GM11168 (cell line): ENCODE measurements around the gene MGAT3.
"Not testable (repeated sequence)": the region's sequence is repeated elsewhere in the genome, so short reads cannot be mapped to it uniquely, and the experiment has no call there.

Experiments
- in situ Hi-C: fragments of 300-500 bp; cut with MboI; formaldehyde crosslinking; loops from one replicate; pipeline ENCODE4 v1.12.0; 2022; ENCODE audit warnings: low sequenced_read_pairs; ENCODE audit not compliant: unreplicated experiment

Gene MGAT3, protein sequence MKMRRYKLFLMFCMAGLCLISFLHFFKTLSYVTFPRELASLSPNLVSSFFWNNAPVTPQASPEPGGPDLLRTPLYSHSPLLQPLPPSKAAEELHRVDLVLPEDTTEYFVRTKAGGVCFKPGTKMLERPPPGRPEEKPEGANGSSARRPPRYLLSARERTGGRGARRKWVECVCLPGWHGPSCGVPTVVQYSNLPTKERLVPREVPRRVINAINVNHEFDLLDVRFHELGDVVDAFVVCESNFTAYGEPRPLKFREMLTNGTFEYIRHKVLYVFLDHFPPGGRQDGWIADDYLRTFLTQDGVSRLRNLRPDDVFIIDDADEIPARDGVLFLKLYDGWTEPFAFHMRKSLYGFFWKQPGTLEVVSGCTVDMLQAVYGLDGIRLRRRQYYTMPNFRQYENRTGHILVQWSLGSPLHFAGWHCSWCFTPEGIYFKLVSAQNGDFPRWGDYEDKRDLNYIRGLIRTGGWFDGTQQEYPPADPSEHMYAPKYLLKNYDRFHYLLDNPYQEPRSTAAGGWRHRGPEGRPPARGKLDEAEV

GRCh38 chr22:39456522-39457197 is at the start of gene MGAT3:
MGAT3 (plus strand) TSS chr22:39457012; CDS start chr22:39487348, 30,336 bp downstream.
- in situ Hi-C loops: no loop called here

DNA sequence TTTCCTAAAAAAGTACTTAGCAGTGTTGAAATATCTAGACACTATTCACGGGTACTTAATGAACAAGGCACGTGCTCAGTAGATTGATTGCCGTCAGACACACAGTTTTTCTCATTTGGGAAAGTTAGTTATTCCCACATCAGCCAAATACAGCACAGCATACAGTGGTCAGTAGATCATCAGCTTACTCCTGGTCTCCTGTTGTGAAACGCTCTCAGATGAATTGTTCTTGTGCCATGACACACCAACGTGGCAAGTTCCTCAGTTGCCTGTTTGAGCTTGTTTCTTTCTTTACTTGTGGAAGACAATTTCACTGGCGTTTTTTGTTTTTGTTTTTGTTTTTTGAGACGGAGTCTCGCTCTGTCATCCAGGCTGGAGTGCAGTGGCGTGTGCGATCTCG is 48.6 kb upstream of the MGAT3 start:
- in situ Hi-C loops: no loop called here

DNA sequence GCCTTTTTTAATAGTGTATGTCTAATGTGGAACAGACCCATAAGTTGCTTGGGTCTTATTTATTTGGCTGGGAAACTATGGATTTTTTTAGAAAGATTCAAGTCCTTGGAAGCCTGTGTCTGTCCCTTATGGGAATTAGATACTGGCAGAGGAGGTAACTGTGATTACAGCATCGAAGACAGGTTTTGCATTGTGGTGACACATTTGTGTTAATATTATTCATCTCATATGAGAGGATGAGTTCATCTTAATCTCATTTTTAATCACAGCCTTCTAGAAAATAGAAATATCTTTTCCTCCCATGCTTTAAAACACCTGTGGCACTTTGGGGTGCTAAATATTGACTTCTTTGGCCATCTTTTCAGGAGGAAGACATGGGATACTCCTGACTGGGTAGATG is 48.0 kb upstream of the MGAT3 start:
- in situ Hi-C loops: no loop called here

DNA sequence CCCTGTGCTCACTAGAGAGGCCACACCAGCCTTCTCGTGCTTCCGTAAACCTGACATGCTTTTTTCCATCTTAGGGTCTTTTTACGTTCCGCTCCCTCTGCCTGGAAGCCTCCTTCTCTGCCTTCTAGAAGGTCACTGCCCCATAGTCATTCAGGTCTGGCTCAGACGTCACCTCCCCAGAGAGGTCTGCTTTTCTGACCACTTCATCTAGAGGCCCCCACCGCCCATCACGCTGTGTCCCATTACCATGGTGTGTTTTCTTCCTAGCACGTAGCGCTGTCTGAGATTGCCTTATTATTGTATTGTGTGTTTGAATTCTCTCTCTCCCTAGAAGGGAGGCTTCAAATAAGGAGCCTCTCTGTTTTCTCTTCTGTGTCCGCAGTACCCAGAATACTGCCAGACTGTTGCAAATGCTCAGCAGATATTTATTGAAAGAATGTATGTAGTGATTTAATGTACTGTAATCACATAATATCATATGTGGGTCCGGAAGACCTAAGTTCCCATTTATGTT is 47.2 kb upstream of the MGAT3 start:
- in situ Hi-C loops: no loop called here

DNA sequence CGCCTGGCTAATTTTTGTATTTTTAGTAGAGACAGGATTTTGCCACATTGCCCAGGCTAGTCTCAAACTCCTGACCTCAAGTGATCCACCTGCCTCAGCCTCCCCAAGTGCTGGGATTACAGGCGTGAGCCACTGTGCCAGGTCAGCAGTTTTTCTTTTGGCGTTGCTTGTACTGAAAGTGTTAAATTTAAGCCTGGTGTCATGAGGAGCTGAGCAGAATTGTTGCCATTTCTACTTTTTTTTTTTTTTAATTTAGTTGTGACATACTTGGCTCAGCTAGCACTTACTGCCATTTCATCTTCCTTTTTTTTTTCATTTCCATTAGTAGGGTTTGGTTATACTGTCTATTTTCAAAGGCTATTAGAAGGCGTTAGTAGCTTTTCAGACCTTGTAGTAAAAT is 46.5 kb upstream of the MGAT3 start:
- in situ Hi-C loops: no loop called here

- in situ Hi-C loops: not testable (repeated sequence)
Measured at GRCh38 chr22:39411828-39412365, 44.9 kb upstream of the MGAT3 start.

DNA sequence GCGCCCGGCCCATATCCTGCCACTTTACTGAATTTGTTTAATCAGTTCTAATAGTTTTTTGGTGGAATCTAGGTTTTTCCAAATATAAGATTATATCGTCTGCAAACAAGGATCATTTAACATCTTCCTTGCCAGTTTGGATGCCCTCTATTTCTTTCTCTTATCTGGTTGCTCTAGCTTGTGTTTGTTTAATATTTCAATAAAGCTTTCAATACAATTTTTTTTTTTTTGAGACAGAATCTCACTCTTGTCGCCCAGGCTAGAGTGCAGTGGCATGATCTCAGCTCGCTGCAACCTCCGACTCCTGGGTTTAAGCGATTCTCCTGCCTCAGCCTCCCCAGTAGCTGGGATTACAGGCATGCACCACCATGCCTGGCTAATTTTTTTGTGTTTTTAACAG is 43.6 kb upstream of the MGAT3 start:
- in situ Hi-C loops: not testable (repeated sequence)

- in situ Hi-C loops: no loop called here
Measured at GRCh38 chr22:39414377-39414776, 42.4 kb upstream of the MGAT3 start.

GRCh38 chr22:39414886-39415285 is 41.9 kb upstream of the MGAT3 start:
- in situ Hi-C loops: no loop called here

GRCh38 chr22:39415506-39415905 is 41.3 kb upstream of the MGAT3 start:
- in situ Hi-C loops: no loop called here

DNA sequence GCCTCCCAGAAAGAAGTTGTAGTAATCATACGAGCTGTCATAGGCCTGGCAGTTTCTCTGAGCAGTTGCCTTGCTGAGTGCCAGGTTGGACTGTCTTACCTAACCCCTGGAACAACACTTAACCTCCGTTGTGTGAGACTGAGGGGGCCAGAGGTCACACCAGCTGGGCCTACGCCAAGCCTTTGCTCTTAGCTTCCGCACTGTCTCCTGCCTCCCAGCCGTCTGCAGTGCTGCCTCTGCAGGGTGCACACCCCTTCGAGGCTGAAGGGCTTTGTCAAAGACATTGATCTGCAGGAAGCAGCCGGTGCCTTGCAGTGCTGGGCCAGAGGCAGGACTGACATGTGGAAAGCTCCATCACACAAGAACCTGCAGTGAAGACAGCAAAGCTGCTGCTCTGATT is 40.5 kb upstream of the MGAT3 start:
- in situ Hi-C loops: no loop called here

- in situ Hi-C loops: no loop called here
Measured at GRCh38 chr22:39417641-39418040, 39.2 kb upstream of the MGAT3 start.

- in situ Hi-C loops: no loop called here
Measured at GRCh38 chr22:39418696-39419095, 38.1 kb upstream of the MGAT3 start.

GRCh38 chr22:39419096-39419495 is 37.7 kb upstream of the MGAT3 start:
- in situ Hi-C loops: no loop called here

DNA sequence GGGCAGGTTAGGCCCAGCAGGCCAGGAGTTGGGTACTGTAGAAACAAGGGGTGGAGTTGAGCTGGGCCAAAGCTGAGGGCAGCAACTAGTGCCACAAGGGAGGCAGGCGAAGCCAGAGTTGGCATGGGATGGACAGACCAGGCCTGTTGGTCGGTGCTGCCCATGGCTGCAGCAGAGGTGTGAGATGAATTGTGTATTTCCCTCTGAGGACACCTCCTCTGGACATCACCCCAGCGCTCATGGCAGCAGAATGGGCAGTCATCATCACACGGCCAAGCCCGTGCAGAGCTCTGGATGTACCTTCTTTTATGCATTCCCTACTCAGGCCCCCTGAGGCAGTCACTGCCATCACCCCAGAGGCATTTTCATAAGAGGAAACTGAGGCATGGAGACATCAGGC is 36.9 kb upstream of the MGAT3 start:
- in situ Hi-C loops: no loop called here

GRCh38 chr22:39421691-39422090 is 35.1 kb upstream of the MGAT3 start:
- in situ Hi-C loops: no loop called here

DNA sequence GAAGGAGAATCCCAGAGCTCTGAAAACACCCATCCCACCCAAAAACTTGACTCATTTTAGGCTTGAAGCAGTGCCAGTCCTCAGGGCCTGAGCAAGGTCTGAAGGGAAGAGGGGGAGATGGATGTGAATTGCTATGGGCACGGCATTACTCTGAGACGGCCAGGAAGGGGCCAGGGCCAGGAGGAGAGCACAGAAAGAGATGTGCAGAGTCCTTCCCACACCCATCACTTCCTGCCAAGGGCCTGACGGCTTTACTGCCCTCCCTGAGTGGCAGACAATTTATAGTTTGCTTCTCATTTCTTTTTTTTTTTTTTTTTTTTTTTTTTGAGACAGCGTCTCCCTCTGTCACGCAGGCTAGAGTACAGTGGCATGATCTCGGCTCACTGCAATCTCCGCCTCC is 34.7 kb upstream of the MGAT3 start:
- in situ Hi-C loops: no loop called here

- in situ Hi-C loops: no loop called here
Measured at GRCh38 chr22:39422721-39423120, 34.1 kb upstream of the MGAT3 start.

- in situ Hi-C loops: no loop called here
Measured at GRCh38 chr22:39423976-39424375, 32.8 kb upstream of the MGAT3 start.

- in situ Hi-C loops: no loop called here
Measured at GRCh38 chr22:39426380-39427043, 30.3 kb upstream of the MGAT3 start.
